ENCODE measurements around the gene RALGPS1.

Gene RALGPS1

DNA sequence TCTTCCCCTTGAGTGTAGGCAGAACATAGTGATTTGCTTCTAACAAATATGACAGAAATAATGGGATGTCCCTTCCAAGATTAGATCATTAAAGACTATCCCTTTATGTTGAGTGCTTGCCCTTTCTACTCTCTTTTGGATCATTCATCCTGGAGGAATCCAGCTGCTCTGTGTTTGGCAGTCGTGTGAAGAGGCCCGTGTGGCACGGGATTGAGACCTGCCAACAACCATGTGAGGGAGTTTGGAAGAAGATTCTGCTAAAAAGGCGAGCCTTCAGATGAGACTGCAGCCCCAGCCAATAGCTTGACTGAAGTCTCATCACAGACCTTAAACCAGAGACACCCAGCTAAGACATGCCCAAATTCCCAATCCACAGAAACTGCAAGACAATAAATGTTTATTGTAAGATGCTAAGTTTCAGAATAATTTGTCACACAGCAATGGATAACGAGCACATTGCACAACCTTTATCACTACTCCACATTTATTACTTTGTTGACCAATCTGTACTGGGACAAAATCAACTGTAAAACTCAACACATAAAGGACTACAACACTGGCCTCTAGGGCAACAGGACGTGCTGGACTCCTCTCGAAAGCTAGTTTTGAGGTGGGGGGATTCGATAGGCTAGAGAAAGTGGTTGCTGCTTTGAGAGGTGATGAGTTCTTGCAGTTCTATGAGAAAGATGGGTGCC lies 165.0 kb downstream of the RALGPS1 start:
- DNase-seq (ENCODE audit: low read depth) = no peak

GRCh38 chr9:127081250-127082185 lies 166.9 kb downstream of the RALGPS1 start:
- peak; percentile 60 for DNase-seq (ENCODE audit: low read depth)

GRCh38 chr9:127083138-127083980 lies 168.8 kb downstream of the RALGPS1 start:
- no peak for DNase-seq (ENCODE audit: low read depth)

GRCh38 chr9:127084076-127085039 lies 169.8 kb downstream of the RALGPS1 start:
- no peak for DNase-seq (ENCODE audit: low read depth)

GRCh38 chr9:127085186-127085585 lies 170.6 kb downstream of the RALGPS1 start:
- DNase-seq (ENCODE audit: low read depth) = no peak

- no peak for DNase-seq (ENCODE audit: low read depth)
These were observed 172.2 kb downstream of the RALGPS1 start for GRCh38 chr9:127086771-127087170.

- DNase-seq (ENCODE audit: low read depth) = no peak
These were observed 172.8 kb downstream of the RALGPS1 start for GRCh38 chr9:127087411-127087810.

DNA sequence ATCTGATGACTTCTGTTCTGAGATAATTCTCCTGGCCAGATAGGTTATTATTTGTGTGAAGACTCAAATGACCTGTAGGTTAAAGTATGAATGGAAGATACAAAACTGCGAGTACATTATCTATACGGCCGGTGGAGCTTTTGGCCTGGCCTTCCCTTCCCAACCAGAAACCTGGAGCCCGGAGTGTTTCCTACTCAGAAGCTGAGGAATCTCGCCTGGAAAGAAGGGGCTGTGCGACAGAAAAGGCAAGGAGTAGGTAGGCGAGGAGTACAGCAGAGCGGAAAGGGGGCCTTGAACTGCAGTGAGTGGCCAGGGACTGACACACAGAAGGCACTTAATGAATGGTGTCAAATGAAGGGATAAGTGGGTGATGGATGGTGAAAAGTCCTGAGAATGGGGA lies 173.3 kb downstream of the RALGPS1 start:
- no peak for DNase-seq (ENCODE audit: low read depth)

DNA sequence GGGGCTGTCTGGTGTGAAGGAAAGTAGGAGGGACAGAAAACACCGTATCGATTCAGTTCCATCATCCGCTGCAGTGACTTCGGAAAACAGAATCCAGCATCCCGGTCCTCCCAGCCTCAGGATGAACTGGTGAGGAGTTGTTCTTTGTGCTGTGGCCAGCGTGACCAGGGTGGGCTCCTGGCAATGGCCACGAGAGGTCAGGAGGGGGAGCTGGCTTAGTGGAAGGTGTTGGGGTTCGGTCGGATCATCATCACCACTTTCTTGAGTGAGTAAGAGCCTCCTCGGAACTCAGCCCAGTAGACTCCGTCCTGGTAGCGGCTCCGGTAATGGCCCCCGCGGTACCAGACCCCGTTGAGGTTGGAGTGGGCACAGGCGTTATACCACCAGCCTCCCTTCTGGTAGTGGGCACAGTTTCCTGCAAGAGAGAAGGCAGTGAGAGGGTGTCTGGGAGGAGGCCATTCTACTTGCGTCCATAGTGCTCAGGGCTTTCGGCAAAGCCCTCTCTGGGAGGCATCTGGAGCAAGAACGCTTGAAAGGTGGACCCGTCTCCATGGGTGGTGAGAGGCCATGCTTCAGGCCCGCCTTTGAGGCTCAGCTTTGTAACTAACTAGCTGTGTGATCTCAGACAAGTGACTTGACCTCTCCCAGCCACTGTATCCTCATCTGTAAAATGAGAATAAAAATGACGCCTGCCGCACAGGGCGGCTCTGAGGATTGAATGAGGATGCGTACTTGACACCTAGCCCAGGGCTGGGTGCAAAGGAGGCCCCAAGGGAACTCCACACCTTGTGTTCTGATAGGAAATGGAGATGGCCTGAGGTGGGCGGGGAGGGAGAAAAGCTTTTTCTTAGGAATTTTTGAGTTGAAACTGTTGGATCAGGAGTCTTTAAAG lies 174.4 kb downstream of the RALGPS1 start:
- no peak for DNase-seq (ENCODE audit: low read depth)

DNA sequence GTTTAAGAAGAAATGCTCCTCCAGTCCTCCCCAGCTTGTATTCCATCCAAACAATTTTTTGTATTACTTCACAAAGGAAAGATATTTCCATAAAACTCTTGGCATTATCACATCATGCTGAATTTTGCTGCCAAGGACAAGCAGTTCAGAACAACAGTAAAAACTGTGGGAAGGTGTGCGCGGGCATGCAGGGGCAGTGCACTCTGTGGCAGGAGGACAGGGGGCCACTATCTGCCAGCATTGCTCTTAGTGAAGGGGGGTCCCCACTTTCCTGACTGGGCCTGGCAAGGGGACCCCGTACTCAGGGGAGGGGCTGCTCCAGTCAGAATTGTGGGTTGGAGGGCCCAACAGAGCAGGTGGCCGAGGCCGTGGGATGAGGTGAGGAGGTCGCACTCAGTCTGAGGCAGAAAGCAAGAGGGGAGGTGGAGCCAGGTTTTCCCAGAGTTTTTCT lies 175.1 kb downstream of the RALGPS1 start:
- DNase-seq (ENCODE audit: low read depth) = no peak

DNA sequence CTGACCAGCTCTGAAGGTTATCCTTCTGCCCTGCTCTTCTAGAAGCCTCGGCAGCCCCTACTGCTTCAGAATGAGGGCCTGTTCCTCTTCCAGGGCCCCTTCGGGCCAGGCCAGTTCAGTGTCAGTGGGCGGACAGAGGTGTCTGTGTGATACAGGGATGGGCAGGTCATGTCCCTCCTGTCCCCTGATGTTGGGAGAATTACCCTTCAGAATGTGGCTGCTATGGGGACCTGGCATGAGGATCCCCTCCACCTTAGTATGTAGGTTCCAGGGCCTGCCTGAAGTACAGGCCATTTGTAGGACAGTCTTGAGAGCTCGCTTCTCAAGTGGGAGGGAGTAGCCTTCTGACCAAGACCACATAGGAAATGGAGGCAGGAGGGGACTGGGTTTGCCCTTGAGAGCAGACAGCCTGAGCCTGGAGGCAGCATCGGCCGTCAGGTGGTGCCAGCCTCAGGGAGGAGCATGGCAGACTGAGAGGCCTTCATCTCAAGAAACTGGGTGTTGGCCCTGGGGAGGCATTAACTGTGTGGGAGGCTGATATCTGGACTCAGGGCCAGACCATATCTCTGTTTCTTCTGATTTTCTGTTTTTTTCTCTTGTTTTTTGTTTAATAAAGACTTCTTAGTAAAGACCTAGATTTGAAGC lies 175.9 kb downstream of the RALGPS1 start:
- DNase-seq (ENCODE audit: low read depth) = no peak

GRCh38 chr9:127091526-127091925 lies 176.9 kb downstream of the RALGPS1 start:
- no peak for DNase-seq (ENCODE audit: low read depth)

GRCh38 chr9:127092041-127092608 lies 177.5 kb downstream of the RALGPS1 start:
- DNase-seq (ENCODE audit: low read depth) = no peak

DNA sequence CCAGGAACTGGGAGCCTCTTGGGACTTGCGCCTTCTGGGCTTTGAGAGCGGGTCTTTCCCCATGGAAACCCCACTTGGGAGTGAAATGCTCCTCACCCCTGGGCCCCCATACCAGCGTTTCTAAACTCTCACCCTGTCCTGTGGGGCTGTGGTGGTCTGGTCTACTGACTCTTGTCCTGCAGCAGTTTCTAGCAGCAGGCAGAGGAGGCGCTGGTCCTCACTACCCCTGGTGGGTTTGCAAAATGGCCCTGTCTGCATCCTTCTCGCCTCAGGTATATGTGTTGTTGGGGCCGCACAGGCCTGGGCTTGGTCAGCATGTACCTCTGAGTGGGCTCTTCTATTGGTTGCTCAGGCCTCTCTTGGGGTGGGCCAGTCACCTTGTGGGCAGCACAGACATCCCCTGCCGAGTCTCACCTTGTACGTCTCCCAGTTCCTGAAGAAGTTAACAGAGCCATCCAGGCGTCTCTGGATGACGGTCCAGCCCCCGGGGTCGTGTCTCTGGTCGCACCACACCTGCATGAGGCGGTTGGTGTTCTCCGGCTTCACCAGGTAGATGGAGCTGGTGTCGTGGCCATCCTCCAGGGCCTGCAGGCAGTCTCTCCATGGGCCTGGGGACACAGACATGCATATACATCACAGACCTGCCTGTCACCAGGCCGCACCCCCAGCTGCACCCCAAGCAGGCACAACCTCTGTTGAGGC lies 178.9 kb downstream of the RALGPS1 start:
- DNase-seq (ENCODE audit: low read depth) = no peak

DNA sequence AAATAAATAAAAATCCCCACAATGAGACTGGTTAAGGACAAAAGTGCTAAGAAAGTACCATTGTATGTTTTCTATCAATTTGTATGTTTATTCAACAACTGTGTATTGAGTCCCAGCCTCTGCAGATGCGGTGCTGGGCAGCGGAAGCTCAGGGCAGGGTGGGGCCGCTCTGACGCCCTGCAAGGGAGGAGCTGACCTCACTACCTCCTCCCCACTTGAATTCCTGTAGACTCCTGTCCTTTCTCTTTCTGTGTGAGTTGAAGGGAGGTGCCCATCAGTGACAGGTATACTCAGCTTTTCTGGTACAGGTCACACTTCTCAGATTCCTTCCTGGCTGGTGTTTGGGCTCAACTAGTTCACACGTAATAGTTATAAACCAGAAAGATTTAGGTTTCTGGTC lies 180.8 kb downstream of the RALGPS1 start:
- DNase-seq (ENCODE audit: low read depth) = no peak

- no peak for DNase-seq (ENCODE audit: low read depth)
These were observed 181.6 kb downstream of the RALGPS1 start for GRCh38 chr9:127096208-127096607.

DNA sequence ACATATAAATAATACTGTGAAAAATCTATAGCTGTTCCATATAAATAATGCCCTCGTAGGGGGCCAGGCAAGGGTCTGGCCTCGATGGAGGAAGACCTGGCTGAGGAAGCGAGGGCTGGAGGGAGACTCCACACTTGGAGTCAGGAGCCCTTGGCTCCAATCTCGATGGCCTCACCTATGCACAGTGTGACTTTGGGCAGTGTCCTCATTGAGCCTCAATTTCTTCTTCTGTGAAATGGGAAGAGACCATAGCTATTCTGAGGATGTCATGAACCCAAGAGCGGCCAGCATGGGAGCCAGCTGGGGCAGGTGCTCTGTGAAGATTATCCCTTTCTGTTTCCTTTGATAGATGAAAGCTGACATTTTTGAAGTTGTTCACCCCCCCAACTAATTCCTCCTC lies 183.1 kb downstream of the RALGPS1 start:
- no peak for DNase-seq (ENCODE audit: low read depth)

DNA sequence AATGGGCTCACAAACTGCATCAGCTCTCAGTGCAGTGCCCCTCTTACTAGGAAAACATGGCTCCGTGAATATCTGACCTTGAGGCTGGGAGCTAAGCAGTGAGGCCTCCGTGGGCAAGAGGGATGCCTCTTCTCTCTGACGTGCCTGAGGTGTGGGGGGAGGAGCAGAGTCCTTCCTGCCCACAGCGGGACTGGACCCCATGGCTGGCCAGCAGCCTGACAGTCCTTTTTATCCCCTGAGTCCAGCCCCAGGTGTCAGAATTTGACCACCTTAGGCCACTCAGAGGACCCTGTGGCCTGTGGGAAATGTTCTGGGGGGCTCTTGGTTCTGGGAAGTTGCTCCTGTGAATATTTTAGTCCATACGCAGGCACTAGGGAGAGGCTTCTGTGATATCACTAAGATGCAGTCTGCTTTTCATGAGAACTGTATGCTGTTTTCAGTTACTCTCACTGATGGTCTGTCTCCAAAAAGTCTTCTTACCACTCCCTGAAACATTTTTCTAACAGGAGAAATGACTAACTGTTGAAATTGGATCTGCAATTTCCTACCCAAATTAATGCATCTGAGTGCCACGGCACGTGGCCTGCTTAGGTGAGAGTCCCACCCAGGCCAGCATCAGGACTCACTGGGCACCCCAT lies 184.5 kb downstream of the RALGPS1 start:
- DNase-seq (ENCODE audit: low read depth) = no peak

All from stromal cell of bone marrow (primary cell).